GM12878 (cell line): ENCODE data around the gene KAZN. TPM values are rescaled to one million over a fixed set of nuclear protein-coding genes. Genes with fewer than 3 reads are reported as not detected.

Experiments
- ATAC-seq: fragments of 200-7000 bp; cut with Tn5 transposase; 3 replicates; pipeline ENCODE4 v1.9.1; 2020; ENCODE audit warnings: mild to moderate bottlenecking, moderate library complexity
- BruUV-seq: library from RNA; stranded (reverse); fragments of 400-500 nt; replicated peaks from 2 replicates; lab custom pipeline; 2021; lab: Mats Ljungman, UMichigan
- CTCF ChIA-PET: fragments of 300-600 bp; sonication (Branson Sonifier 250); formaldehyde crosslinking; extraction: SDS; loops from one replicate; lab custom pipeline; 2021; ENCODE audit warnings: inconsistent platforms; lab: Yijun Ruan, JAX
- POLR2A ChIA-PET: fragments of 350-600 bp; formaldehyde crosslinking; extraction: SDS; loops from one replicate; lab custom pipeline; 2021; ENCODE audit warnings: inconsistent platforms; lab: Charles Lee
- RAD21 ChIA-PET: fragments of 300-600 bp; sonication (Branson Sonifier 250); formaldehyde crosslinking; loops from one replicate; lab custom pipeline; 2023; ENCODE audit warnings: antibody characterized with exemption; ENCODE audit not compliant: unreplicated experiment; lab: Charles Lee
- SMC1A ChIA-PET: fragments of 300-600 bp; sonication (Branson Sonifier 250); formaldehyde crosslinking; loops from one replicate; lab custom pipeline; 2023; ENCODE audit not compliant: unreplicated experiment, uncharacterized antibody; lab: Charles Lee
- DNase-seq: peaks from one replicate; pipeline ENCODE4 v3.0.0-alpha.2; 2011; ENCODE audit warnings: low read depth, low spot score
- FAIRE-seq: peaks from 3 replicates; lab custom pipeline; 2011; peaks lifted over from hg19 to GRCh38; lab: Jason Lieb, UNC
- H2AFZ ChIP-seq: 2 replicates; pipeline ENCODE4 v1.6.0; 2011; ENCODE audit warnings: low read depth, low read length, control low read depth; ENCODE audit not compliant: control insufficient read depth
- H3K27ac ChIP-seq: 2 replicates; pipeline ENCODE4 v1.5.1; 2011; ENCODE audit warnings: control low read depth; ENCODE audit not compliant: control insufficient read depth, insufficient read depth
- H3K27me3 ChIP-seq, 2 experiments: replicated peaks in 1 of 2; 2 replicates each; pipeline versions ENCODE4 v1.6.0 to v1.6.1; 2011; ENCODE audit warnings: low read length in 1 of 2; ENCODE audit not compliant: control insufficient read depth in 2 of 2, insufficient read depth in 2 of 2
- H3K36me3 ChIP-seq, 2 experiments: 2 replicates each; pipeline ENCODE4 v1.5.1; 2011; ENCODE audit warnings: low read length in 1 of 2; ENCODE audit not compliant: control insufficient read depth in 2 of 2, insufficient read depth in 2 of 2
- H3K4me1 ChIP-seq: 2 replicates; pipeline ENCODE4 v1.6.1; 2011; ENCODE audit warnings: mild to moderate bottlenecking, low read length, moderate library complexity, mixed read lengths; ENCODE audit not compliant: control insufficient read depth, insufficient read depth
- H3K4me2 ChIP-seq: 2 replicates; pipeline ENCODE4 v1.6.0; 2011; ENCODE audit warnings: control low read depth; ENCODE audit not compliant: control insufficient read depth, insufficient read depth
- H3K4me3 ChIP-seq: fragments of 200-600 bp; sonication (generic); 2 replicates; pipeline ENCODE4 v1.5.1; 2016
- H3K79me2 ChIP-seq: 2 replicates; pipeline ENCODE4 v1.6.0; 2011; ENCODE audit warnings: low read length; ENCODE audit not compliant: control insufficient read depth, insufficient read depth
- H3K9ac ChIP-seq: 2 replicates; pipeline ENCODE4 v1.8.0; 2011; ENCODE audit warnings: low read length, control low read depth, mixed read lengths; ENCODE audit not compliant: control insufficient read depth, insufficient read depth
- H3K9me3 ChIP-seq: replicated peaks from 3 replicates; pipeline ENCODE4 v1.5.1; 2011; ENCODE audit warnings: mild to moderate bottlenecking, low read length; ENCODE audit not compliant: control insufficient read depth, insufficient read depth
- H4K20me1 ChIP-seq: 2 replicates; pipeline ENCODE4 v1.6.0; 2011; ENCODE audit not compliant: control insufficient read depth, insufficient read depth
- ATF7 ChIP-seq: fragments of 450-650 bp; IDR thresholded peaks from 2 replicates; pipeline ENCODE4 v1.6.1; 2016; ENCODE audit warnings: low read depth, mild to moderate bottlenecking
- CHD1 ChIP-seq: IDR thresholded peaks from 2 replicates; pipeline ENCODE4 v1.6.1; 2012; ENCODE audit warnings: low read depth, low read length, improper control_type of control experiment
- IRF3 ChIP-seq: fragments of 450-650 bp; IDR thresholded peaks from 2 replicates; pipeline ENCODE4 v1.6.1; 2014; ENCODE audit warnings: mild to moderate bottlenecking
- KDM1A ChIP-seq: fragments of 200-600 bp; sonication (generic); IDR thresholded peaks from 2 replicates; pipeline ENCODE4 v1.6.1; 2016; ENCODE audit warnings: borderline replicate concordance
- MTA3 ChIP-seq: IDR thresholded peaks from 2 replicates; pipeline ENCODE4 v1.6.1; 2012; ENCODE audit warnings: low read length, inconsistent platforms, borderline replicate concordance
- PKNOX1 ChIP-seq: fragments of 450-650 bp; IDR thresholded peaks from 2 replicates; pipeline ENCODE4 v1.6.1; 2016; ENCODE audit warnings: mild to moderate bottlenecking
- SMAD5 ChIP-seq: IDR thresholded peaks from 2 replicates; pipeline ENCODE4 v1.6.1; 2016; ENCODE audit warnings: antibody characterized with exemption, low read depth
- SPI1 ChIP-seq: IDR thresholded peaks from 2 replicates; pipeline ENCODE4 v1.6.1; 2011; ENCODE audit warnings: low read depth, mild to moderate bottlenecking, low read length, moderate library complexity, borderline replicate concordance; ENCODE audit not compliant: insufficient read depth
- WGBS: methylation state at CpG from one replicate; pipeline ENCODE4 v1.1.6; 2016; ENCODE audit warnings: low lambda C conversion rate; ENCODE audit not compliant: insufficient replicate concordance, insufficient coverage; ENCODE audit errors: missing lambda C conversion rate; 5-methylcytosine and 5-hydroxymethylcytosine counted together
- in situ Hi-C: fragments of 300-500 bp; cut with MboI; formaldehyde crosslinking; loops from 9 replicates; pipeline ENCODE4 v1.14.3; 2018; ENCODE audit warnings: mixed read lengths
- intact Hi-C: fragments of 100-400 bp; cut with micrococcal nuclease; formaldehyde crosslinking; loops from one replicate; pipeline ENCODE4 v1.14.2; 2022; ENCODE audit not compliant: unreplicated experiment
- polyA plus RNA-seq, 11 experiments: library from polyadenylated mRNA; depleted of rRNA in 4 of 11; unstranded in 6 of 11; stranded (reverse) in 5 of 11; fragments of >200 nt; fragmentation: Nextera tagmentation in 4 of 11; fragmentation: Illumina TruSeq in 1 of 11; extraction: Ambion mirVana in 4 of 11; extraction: Trizol in 1 of 11; gene quantifications; 1 replicate in 1 of 11; 2 replicates in 10 of 11; pipeline versions ENCODE4 v1.2.1 to v1.2.3, GENCODE V29; 2011 to 2016; ENCODE audit warnings: inconsistent platforms in 2 of 11, missing spikeins in 2 of 11, low read depth in 1 of 11
- total RNA-seq, 4 experiments: library from RNA; depleted of rRNA in 3 of 4; stranded (reverse); fragments of >200 nt in 3 of 4; fragmentation: Illumina TruSeq in 1 of 4; extraction: Trizol in 1 of 4; gene quantifications; 2 replicates each; pipeline versions ENCODE4 v1.2.1 to v1.2.3, GENCODE V29; 2013 to 2021

The KAZN gene
- total and polyA plus RNA-seq, 10 of the 15 experiments (the other 5 are each of a cell fraction or from before 2014, with no cell fraction given), result 0.72 to 4.0 (median 1.2) TPM

DNA sequence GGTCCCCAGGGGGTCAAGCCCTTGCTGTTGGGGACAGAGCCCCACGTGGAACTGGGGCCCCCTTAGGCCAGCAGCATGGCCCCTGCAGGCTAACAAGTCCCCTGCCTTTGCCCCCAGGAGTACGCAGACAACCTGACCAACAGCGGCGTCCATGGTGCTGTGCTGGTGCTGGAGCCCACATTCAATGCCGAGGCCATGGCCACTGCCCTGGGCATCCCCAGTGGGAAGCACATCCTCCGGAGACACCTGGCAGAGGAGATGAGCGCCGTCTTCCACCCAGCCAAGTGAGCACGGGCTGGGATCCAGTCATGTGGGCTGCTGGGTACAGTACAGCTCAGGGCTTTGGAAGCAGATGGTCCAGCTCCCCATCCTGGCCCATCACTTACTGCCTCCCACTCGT, 505.4 kb downstream of the KAZN start:
- SMC1A ChIA-PET, result interaction anchor here (0.6 kb wide), 1 partner anchor 261 kb away, joined by 3 read pairs; no protein-coding TSS in a partner anchor

GRCh38 chr1:15104768-15105167, 506.3 kb downstream of the KAZN start:
- ChIA-PET CTCF (interaction anchor here (0.5 to 1.1 kb wide), 3 partner anchors 167 to 1176 kb away, joined by 3 to 6 read pairs (median 4); no protein-coding TSS in a partner anchor), SMC1A (interaction anchor here (0.6 kb wide), 1 partner anchor 336 kb away, joined by 5 read pairs; no protein-coding TSS in a partner anchor), POLR2A (no interaction called here), RAD21 (interaction anchor here (0.7 kb wide), 1 partner anchor 24 kb away, joined by 3 read pairs; no protein-coding TSS in a partner anchor)
- Histone ChIP-seq H3K4me2 (no peak overlapping the region), H3K27ac (no peak overlapping the region), H3K27me3 (peaks cover 2% of the 10 kb centered on the region in 2 experiments; a peak in 2 of 4 replicates), H3K4me1 (no peaks in the 10 kb centered on the region; the same call in 1 of the 2 replicates), H4K20me1 (no peaks in the 10 kb centered on the region), H3K9ac (no peak overlapping the region), H3K4me3 (no peak overlapping the region), H3K79me2 (no peaks in the 10 kb centered on the region), H2AFZ (no peak overlapping the region), H3K9me3 (no peaks in the 10 kb centered on the region; the same call in 2 of the 3 replicates), H3K36me3 (no peaks in the 10 kb centered on the region)
- ATAC-seq, result no peak
- TF ChIP-seq IRF3, result no peak
- TF ChIP-seq SMAD5, result no peak
- no peak for TF ChIP-seq MTA3
- FAIRE-seq, result no peak
- intact Hi-C loops (loop anchor here (5.0 to 10.0 kb wide), 2 partner anchors 180 to 327 kb away; no protein-coding TSS in a partner anchor), in situ Hi-C loops (no loop called here)
- DNase-seq, result no peak
- BruUV-seq, result no TSS peak

More for the DNA sequence above, 505.4 kb downstream of the KAZN start:
- DNase-seq, result no peak
- 51% methylated on average over 10 of the region's 10 CpGs for WGBS
- H3K27me3 ChIP-seq, result peaks cover 2% of the 10 kb centered on the region in 2 experiments; a peak in 2 of 4 replicates
- intact Hi-C loops, result loop anchor here (5.0 to 10.0 kb wide), 2 partner anchors 179 to 327 kb away; no protein-coding TSS in a partner anchor
- ATAC-seq, result no peak
- ChIA-PET RAD21 (no interaction called here), POLR2A (no interaction called here), CTCF (no interaction called here)
- H3K79me2 ChIP-seq, result no peaks in the 10 kb centered on the region
- no peak overlapping the region for H2AFZ ChIP-seq
- no peak for FAIRE-seq
- H3K27ac ChIP-seq, result no peak overlapping the region
- H3K4me2 ChIP-seq, result no peak overlapping the region
- H3K4me3 ChIP-seq, result no peak overlapping the region
- H4K20me1 ChIP-seq, result no peaks in the 10 kb centered on the region
- TF ChIP-seq PKNOX1 (no peak), MTA3 (no peak), ATF7 (no peak), KDM1A (no peak), CHD1 (no peak), SPI1 (no peak)
- H3K9me3 ChIP-seq, result no peaks in the 10 kb centered on the region; the same call in 2 of the 3 replicates
- BruUV-seq, result no TSS peak
- H3K4me1 ChIP-seq, result no peaks in the 10 kb centered on the region; the same call in 1 of the 2 replicates
- in situ Hi-C loops, result no loop called here
- no peak overlapping the region for H3K9ac ChIP-seq
- no peaks in the 10 kb centered on the region for H3K36me3 ChIP-seq
